ENCODE data around the gene OSBPL9. TPM values are rescaled to one million over a fixed set of nuclear protein-coding genes. Genes with fewer than 3 reads are reported as not detected.

Gene OSBPL9
- total and polyA plus RNA-seq, 10 of the 15 experiments (the other 5 are each of a cell fraction or from before 2014, with no cell fraction given), result 25.9 to 156 (median 108) TPM

- ATAC-seq, result no peak; the same call in 2 of the 3 replicates
- Histone ChIP-seq H2AFZ (ENCODE audit: control insufficient read depth, low read depth, low read length) (no peak overlapping the region), H3K4me2 (ENCODE audit: control insufficient read depth, insufficient read depth) (peak overlapping the region; percentile 33; the same call in 1 of the 2 replicates), H3K27ac (ENCODE audit: control insufficient read depth, insufficient read depth) (no peak overlapping the region), H3K9me3 (replicated peaks; ENCODE audit: control insufficient read depth, insufficient read depth, low read length) (no peaks in the 10 kb centered on the region), H3K4me3 (no peak overlapping the region), H3K36me3 (ENCODE audit: control insufficient read depth in 2 of 2, insufficient read depth in 2 of 2, low read length in 1 of 2) (no peaks in the 10 kb centered on the region), H3K79me2 (ENCODE audit: control insufficient read depth, insufficient read depth, low read length) (no peaks in the 10 kb centered on the region), H3K9ac (ENCODE audit: control insufficient read depth, insufficient read depth, low read length) (no peak overlapping the region), H3K27me3 (replicated peaks in 1 of 2; ENCODE audit: control insufficient read depth in 2 of 2, insufficient read depth in 2 of 2, low read length in 1 of 2) (no peaks in the 10 kb centered on the region), H3K4me1 (ENCODE audit: control insufficient read depth, insufficient read depth, low read length) (peaks cover 9% of the 10 kb centered on the region; the same call in 1 of the 2 replicates), H4K20me1 (ENCODE audit: control insufficient read depth, insufficient read depth) (no peaks in the 10 kb centered on the region)
- intact Hi-C loops (cut with micrococcal nuclease; ENCODE audit: unreplicated experiment) (no loop called here), in situ Hi-C loops (cut with MboI) (no loop called here)
- RAD21 ChIA-PET (ENCODE audit: unreplicated experiment), result interaction anchor here (1.1 to 1.2 kb wide), 2 partner anchors 12 to 54 kb away, joined by 3 to 4 read pairs; no protein-coding TSS in a partner anchor
- CTCF ChIA-PET, result interaction anchor here (0.6 to 1.7 kb wide), 6 partner anchors 10 to 54 kb away, joined by 3 to 7 read pairs (median 4); no protein-coding TSS in a partner anchor
- BruUV-seq (replicated peaks), result no TSS peak
- no peak for FAIRE-seq
- WGBS (ENCODE audit: insufficient coverage, insufficient replicate concordance, low lambda C conversion rate, missing lambda C conversion rate), result 98% methylated on average over 8 of the region's 8 CpGs
- DNase-seq (ENCODE audit: low read depth, low spot score), result no peak
- POLR2A ChIA-PET, result interaction anchor here (0.8 kb wide), 1 partner anchor 10 kb away, joined by 3 read pairs; no protein-coding TSS in a partner anchor
- SMC1A ChIA-PET (ENCODE audit: uncharacterized antibody, unreplicated experiment), result interaction anchor here (0.7 to 2.4 kb wide), 3 partner anchors 10 to 21 kb away, joined by 3 to 11 read pairs (median 4); no protein-coding TSS in a partner anchor
- TF ChIP-seq EP300 (IDR thresholded peaks at IDR 0.05; ENCODE audit: borderline replicate concordance in 1 of 2, control insufficient read depth in 1 of 2, low read depth in 2 of 2, low read length in 2 of 2), result no peak
- TF ChIP-seq BCL11A (IDR thresholded peaks at IDR 0.05; ENCODE audit: low read depth, low read length), result no peak
- peak; percentile 56; the same call in 1 of the 2 replicates for TF ChIP-seq RUNX3 (IDR thresholded peaks at IDR 0.05; ENCODE audit: low read length)
Observed at GRCh38 chr1:51714374-51715019, 97.6 kb downstream of the OSBPL9 start.

DNA sequence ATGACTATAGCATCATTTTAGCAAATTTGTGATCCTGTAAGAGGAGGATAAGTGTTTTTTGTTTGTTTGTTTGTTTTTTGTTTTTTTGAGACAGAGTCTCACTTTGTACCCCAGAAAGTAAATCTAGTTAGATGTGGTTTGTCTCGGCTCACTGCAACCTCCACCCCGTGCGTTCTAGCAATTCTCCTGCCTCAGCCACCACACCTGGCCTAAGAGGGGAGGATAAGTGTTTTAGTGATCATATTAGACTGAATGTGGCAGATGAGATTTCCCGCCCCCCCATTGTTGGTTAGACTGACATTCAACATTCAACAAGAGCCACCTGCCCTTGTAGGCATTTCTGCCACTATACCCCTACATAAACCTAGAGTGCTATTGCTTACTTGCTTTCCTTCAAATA is 98.5 kb downstream of the OSBPL9 start:
- Histone ChIP-seq H3K27ac (ENCODE audit: control insufficient read depth, insufficient read depth) (peak overlapping the region; percentile 32; the same call in 1 of the 2 replicates), H3K4me3 (no peak overlapping the region), H3K4me1 (ENCODE audit: control insufficient read depth, insufficient read depth, low read length) (peaks cover 9% of the 10 kb centered on the region; the same call in 1 of the 2 replicates), H2AFZ (ENCODE audit: control insufficient read depth, low read depth, low read length) (no peak overlapping the region), H3K36me3 (ENCODE audit: control insufficient read depth in 2 of 2, insufficient read depth in 2 of 2, low read length in 1 of 2) (no peaks in the 10 kb centered on the region), H3K4me2 (ENCODE audit: control insufficient read depth, insufficient read depth) (no peak overlapping the region), H3K27me3 (replicated peaks in 1 of 2; ENCODE audit: control insufficient read depth in 2 of 2, insufficient read depth in 2 of 2, low read length in 1 of 2) (no peaks in the 10 kb centered on the region), H3K9ac (ENCODE audit: control insufficient read depth, insufficient read depth, low read length) (no peak overlapping the region), H3K79me2 (ENCODE audit: control insufficient read depth, insufficient read depth, low read length) (no peaks in the 10 kb centered on the region), H3K9me3 (replicated peaks; ENCODE audit: control insufficient read depth, insufficient read depth, low read length) (no peaks in the 10 kb centered on the region), H4K20me1 (ENCODE audit: control insufficient read depth, insufficient read depth) (no peaks in the 10 kb centered on the region)
- SMC1A ChIA-PET (ENCODE audit: uncharacterized antibody, unreplicated experiment), result interaction anchor here (0.8 to 0.9 kb wide), 2 partner anchors 17 to 18 kb away, joined by 3 read pairs; no protein-coding TSS in a partner anchor
- no peak for DNase-seq (ENCODE audit: low read depth, low spot score)
- WGBS (ENCODE audit: insufficient coverage, insufficient replicate concordance, low lambda C conversion rate, missing lambda C conversion rate), result 67% methylated on average over 4 of the region's 4 CpGs
- peak; percentile 59 for FAIRE-seq
- RAD21 ChIA-PET (ENCODE audit: unreplicated experiment), result interaction anchor here (1.0 to 1.2 kb wide), 4 partner anchors 11 to 54 kb away, joined by 3 to 4 read pairs (median 4); no protein-coding TSS in a partner anchor
- intact Hi-C loops (cut with micrococcal nuclease; ENCODE audit: unreplicated experiment), result no loop called here
- CTCF ChIA-PET, result interaction anchor here (1.0 to 1.7 kb wide), 4 partner anchors 10 to 88 kb away, joined by 3 to 7 read pairs (median 4); no protein-coding TSS in a partner anchor
- TF ChIP-seq EED (IDR thresholded peaks at IDR 0.05; ENCODE audit: low read depth) (no peak), MEF2B (IDR thresholded peaks at IDR 0.05; ENCODE audit: partially characterized antibody, poor library complexity, severe bottlenecking) (no peak), TCF12 (IDR thresholded peaks at IDR 0.05; ENCODE audit: low read depth, low read length) (0 out of 2 replicates have a peak, but pooled peaks have one; percentile 18), USF1 (IDR thresholded peaks at IDR 0.05; ENCODE audit: borderline replicate concordance, extremely low read length, insufficient read depth, low read depth, low read length) (no peak), HDAC2 (IDR thresholded peaks at IDR 0.05) (no peak), TCF3 (IDR thresholded peaks at IDR 0.05; ENCODE audit: borderline replicate concordance, insufficient read depth, low read depth, low read length) (0 out of 2 replicates have a peak, but pooled peaks have one; percentile 20), RUNX3 (IDR thresholded peaks at IDR 0.05; ENCODE audit: low read length) (peak; percentile 60; the same call in 1 of the 2 replicates), TBL1XR1 (IDR thresholded peaks at IDR 0.05; ENCODE audit: low read depth, low read length) (no peak), YBX1 (IDR thresholded peaks at IDR 0.05) (no peak)
- TF ChIP-seq, protein P1, sequence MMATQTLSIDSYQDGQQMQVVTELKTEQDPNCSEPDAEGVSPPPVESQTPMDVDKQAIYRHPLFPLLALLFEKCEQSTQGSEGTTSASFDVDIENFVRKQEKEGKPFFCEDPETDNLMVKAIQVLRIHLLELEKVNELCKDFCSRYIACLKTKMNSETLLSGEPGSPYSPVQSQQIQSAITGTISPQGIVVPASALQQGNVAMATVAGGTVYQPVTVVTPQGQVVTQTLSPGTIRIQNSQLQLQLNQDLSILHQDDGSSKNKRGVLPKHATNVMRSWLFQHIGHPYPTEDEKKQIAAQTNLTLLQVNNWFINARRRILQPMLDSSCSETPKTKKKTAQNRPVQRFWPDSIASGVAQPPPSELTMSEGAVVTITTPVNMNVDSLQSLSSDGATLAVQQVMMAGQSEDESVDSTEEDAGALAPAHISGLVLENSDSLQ (IDR thresholded peaks at IDR 0.05), result 0 out of 2 replicates have a peak, but pooled peaks have one; percentile 7
- in situ Hi-C loops (cut with MboI), result no loop called here
- peak; percentile 65 for ATAC-seq
- no TSS peak for BruUV-seq (replicated peaks)
- POLR2A ChIA-PET, result interaction anchor here (1.5 kb wide), 1 partner anchor 14 kb away, joined by 3 read pairs; no protein-coding TSS in a partner anchor
